ENCODE data around the gene GDF7. TPM values are rescaled to one million over a fixed set of nuclear protein-coding genes. Genes with fewer than 3 reads are reported as not detected.

Gene GDF7
- total RNA-seq, 1 experiment from 2014 or later: 0.04 TPM

GRCh38 chr2:20671036-20671735, 4.2 kb downstream of the GDF7 start:
- Histone ChIP-seq H3K4ac (ENCODE audit: low read depth, low read length) (no peak overlapping the region), H2AK5ac (ENCODE audit: insufficient read length, low read length) (no peak overlapping the region), H4K8ac (replicated peaks; ENCODE audit: insufficient read length, low read depth, low read length) (no peak overlapping the region), H2BK5ac (ENCODE audit: insufficient read length, low read length) (no peak overlapping the region), H3K9ac (ENCODE audit: extremely low read depth, insufficient read length, low read length) (no peak overlapping the region), H2AFZ (ENCODE audit: low read length) (no peak overlapping the region), H2BK12ac (ENCODE audit: insufficient read length, low read depth, low read length) (no peak overlapping the region), H3K27ac (ENCODE audit: insufficient read length, low read depth, low read length) (no peak overlapping the region), H2BK20ac (ENCODE audit: low read depth, low read length, poor library complexity, severe bottlenecking) (no peak overlapping the region), H2BK120ac (ENCODE audit: low read depth, low read length, poor library complexity, severe bottlenecking) (no peak overlapping the region), H3K23ac (ENCODE audit: insufficient read length, low read depth, low read length) (no peak overlapping the region), H4K20me1 (ENCODE audit: control insufficient read depth, insufficient read depth, insufficient read length) (no peaks in the 10 kb centered on the region), H3K18ac (ENCODE audit: insufficient read length, low read depth, low read length) (no peak overlapping the region), H4K5ac (ENCODE audit: insufficient read length, low read depth, low read length) (no peak overlapping the region), H3K56ac (ENCODE audit: insufficient read length, low read depth, low read length) (no peak overlapping the region), H2BK15ac (ENCODE audit: low read depth, low read length) (no peak overlapping the region), H3K79me1 (ENCODE audit: insufficient read depth, low read depth, low read length, poor library complexity, severe bottlenecking) (no peaks in the 10 kb centered on the region), H3K9me3 (ENCODE audit: control insufficient read depth, low read depth, low read length) (no peaks in the 10 kb centered on the region), H3K4me2 (ENCODE audit: insufficient read depth, insufficient read length, low read length) (peak overlapping the region; percentile 12), H3K23me2 (ENCODE audit: insufficient read length, low read depth, low read length, poor library complexity, severe bottlenecking) (peaks cover 10% of the 10 kb centered on the region), H4K91ac (ENCODE audit: insufficient read length, low read depth, low read length) (no peak overlapping the region), H3K4me1 (ENCODE audit: insufficient read depth, low read length) (peaks cover 4% of the 10 kb centered on the region; the same call in 1 of the 2 replicates), H3K14ac (ENCODE audit: insufficient read depth, low read length) (no peak overlapping the region), H3K79me2 (ENCODE audit: insufficient read depth, low read length) (no peaks in the 10 kb centered on the region), H3T11ph (ENCODE audit: low read length) (no peak overlapping the region), H3K27me3 (ENCODE audit: insufficient read depth, low read length) (peaks cover 68% of the 10 kb centered on the region)
- peaks cover 2 to 3% of the 10 kb centered on the region in 2 experiments; a peak in 1 of 5 replicates for H3K9me3 Mint-ChIP-seq
- no CpG with 5 or more reads among the region's 60 CpGs for WGBS (ENCODE audit: extremely low coverage, insufficient read length, low lambda C conversion rate)
- peaks cover 0 to 2% (median 0%) of the 10 kb centered on the region in 3 experiments; a peak in 1 of 7 replicates for H3K36me3 Mint-ChIP-seq (ENCODE audit: insufficient read depth in 1 of 3, low read depth in 3 of 3)
- H3K27ac Mint-ChIP-seq: no peak overlapping the region
- H3K4me1 Mint-ChIP-seq: peaks cover 39 to 69% of the 10 kb centered on the region in 2 experiments
- peaks cover 92% of the 10 kb centered on the region for H3K27me3 Mint-ChIP-seq (ENCODE audit: low read depth)
- TF ChIP-seq CTCF (conservative IDR thresholded peaks at IDR 0.05): no peak
- DNase-seq: peak; percentile 56
- peak overlapping the region in 1 of 2 experiments; percentile 72; a peak in 2 of 5 replicates for H3K4me3 Mint-ChIP-seq

Measured in H9 (cell line).